ENCODE results near the gene USHBP1. TPM values are rescaled to one million over a fixed set of nuclear protein-coding genes. Genes with fewer than 3 reads are reported as not detected.
"Not testable (repeated sequence)": the region's sequence is repeated elsewhere in the genome, so short reads cannot be mapped to it uniquely, and the experiment has no call there.

The USHBP1 gene
- total and polyA plus RNA-seq, 9 donors: 1.1 to 8.9 (median 2.0) TPM

DNA sequence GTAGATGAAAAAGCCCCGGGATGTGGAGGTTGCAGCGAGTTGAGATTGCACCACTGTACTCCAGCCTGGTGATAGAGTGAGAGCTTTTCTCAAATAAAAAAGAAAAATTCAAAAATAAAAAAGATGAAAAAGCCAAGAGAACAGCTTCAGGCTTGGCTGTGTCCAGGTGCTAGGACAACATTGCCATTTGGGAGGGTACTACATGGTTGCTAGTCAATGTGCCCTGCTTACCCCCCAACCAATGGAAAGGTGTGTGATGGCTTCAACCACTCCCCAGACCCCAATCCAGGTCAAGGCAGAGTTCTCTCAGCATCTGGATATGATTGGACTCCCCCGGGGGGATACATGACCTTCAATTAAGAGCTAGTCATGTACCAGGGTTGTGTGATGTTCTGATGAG is 14.9 kb upstream of the USHBP1 start:
- intact Hi-C loops (cut with DNase I): loop anchor here in 1 of 4 donors (10.0 kb wide), 2 partner anchors 75 to 455 kb away; partner anchors contain the start of gene SIN3B

DNA sequence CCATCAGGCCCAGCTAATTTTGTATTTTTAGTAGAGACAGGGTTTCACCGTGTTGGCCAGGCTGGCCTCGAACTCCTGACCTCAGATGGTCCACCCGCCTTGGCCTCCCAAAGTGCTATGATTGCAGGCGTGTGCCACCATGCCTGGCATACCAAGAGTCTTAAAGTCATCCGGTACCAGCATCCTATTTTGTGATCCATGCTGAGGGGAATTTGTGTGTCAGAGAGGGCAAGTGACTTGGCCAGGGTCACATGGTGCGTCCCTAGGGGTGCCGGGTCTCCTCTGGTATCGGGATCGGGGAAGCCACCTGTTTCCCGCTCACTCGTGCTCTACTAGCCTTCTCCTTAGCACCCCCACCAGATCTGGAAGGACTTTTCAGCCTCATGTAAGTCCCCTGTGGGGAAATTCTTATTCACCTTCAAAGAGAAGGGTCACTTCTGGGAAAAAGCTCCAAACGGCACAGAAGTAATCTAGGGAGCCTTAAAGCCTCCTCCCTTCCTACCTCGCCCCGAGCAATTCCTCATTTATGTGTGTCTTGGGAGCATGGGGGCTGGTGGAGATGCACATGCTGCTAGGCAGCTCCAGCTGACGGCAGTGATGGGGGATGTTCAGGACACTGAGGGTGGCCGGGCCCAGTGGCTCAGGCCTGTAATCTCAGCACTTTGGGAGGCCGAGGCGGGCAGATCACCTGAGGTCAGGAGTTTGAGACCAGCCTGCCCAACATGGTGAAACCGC is 11.1 kb upstream of the USHBP1 start:
- DNase-seq: no peak
- H3K9me3 ChIP-seq: no peaks in the 10 kb centered on the region
- H3K27ac ChIP-seq: no peak overlapping the region
- no peak overlapping the region for H3K4me3 ChIP-seq
- no peaks in the 10 kb centered on the region for H3K4me1 ChIP-seq (ENCODE audit: insufficient read depth)
- TF ChIP-seq POLR2A (IDR thresholded peaks at IDR 0.05): no peak
- TF ChIP-seq, protein P1, sequence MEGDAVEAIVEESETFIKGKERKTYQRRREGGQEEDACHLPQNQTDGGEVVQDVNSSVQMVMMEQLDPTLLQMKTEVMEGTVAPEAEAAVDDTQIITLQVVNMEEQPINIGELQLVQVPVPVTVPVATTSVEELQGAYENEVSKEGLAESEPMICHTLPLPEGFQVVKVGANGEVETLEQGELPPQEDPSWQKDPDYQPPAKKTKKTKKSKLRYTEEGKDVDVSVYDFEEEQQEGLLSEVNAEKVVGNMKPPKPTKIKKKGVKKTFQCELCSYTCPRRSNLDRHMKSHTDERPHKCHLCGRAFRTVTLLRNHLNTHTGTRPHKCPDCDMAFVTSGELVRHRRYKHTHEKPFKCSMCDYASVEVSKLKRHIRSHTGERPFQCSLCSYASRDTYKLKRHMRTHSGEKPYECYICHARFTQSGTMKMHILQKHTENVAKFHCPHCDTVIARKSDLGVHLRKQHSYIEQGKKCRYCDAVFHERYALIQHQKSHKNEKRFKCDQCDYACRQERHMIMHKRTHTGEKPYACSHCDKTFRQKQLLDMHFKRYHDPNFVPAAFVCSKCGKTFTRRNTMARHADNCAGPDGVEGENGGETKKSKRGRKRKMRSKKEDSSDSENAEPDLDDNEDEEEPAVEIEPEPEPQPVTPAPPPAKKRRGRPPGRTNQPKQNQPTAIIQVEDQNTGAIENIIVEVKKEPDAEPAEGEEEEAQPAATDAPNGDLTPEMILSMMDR (IDR thresholded peaks at IDR 0.05): no peak
- no peak for TF ChIP-seq EP300 (IDR thresholded peaks at IDR 0.05)
- no peaks in the 10 kb centered on the region for H3K36me3 ChIP-seq
- H3K27me3 ChIP-seq: no peaks in the 10 kb centered on the region
- intact Hi-C loops (cut with DNase I): loop anchor here in 1 of 4 donors (10.0 kb wide), 2 partner anchors 71 to 451 kb away; partner anchors contain the start of gene SIN3B
- 86 to 90% (median 87%) methylated on average over 19 of the region's 19 CpGs for WGBS, 3 donors

More for the DNA sequence above, 14.9 kb upstream of the USHBP1 start:
- no peak overlapping the region for H3K27ac ChIP-seq
- TF ChIP-seq EP300 (IDR thresholded peaks at IDR 0.05) (no peak), POLR2A (IDR thresholded peaks at IDR 0.05) (no peak)
- TF ChIP-seq, protein P1 (IDR thresholded peaks at IDR 0.05): no peak
- no peak overlapping the region for H3K4me3 ChIP-seq
- H3K36me3 ChIP-seq: no peaks in the 10 kb centered on the region
- 62 to 63% (median 63%) methylated on average over 3 of the region's 3 CpGs for whole genome bisulfite sequencing, 3 donors
- no peaks in the 10 kb centered on the region for H3K9me3 ChIP-seq
- no peak for DNase-seq
- H3K4me1 ChIP-seq (ENCODE audit: insufficient read depth): peaks cover 6% of the 10 kb centered on the region
- H3K27me3 ChIP-seq: no peaks in the 10 kb centered on the region

DNA sequence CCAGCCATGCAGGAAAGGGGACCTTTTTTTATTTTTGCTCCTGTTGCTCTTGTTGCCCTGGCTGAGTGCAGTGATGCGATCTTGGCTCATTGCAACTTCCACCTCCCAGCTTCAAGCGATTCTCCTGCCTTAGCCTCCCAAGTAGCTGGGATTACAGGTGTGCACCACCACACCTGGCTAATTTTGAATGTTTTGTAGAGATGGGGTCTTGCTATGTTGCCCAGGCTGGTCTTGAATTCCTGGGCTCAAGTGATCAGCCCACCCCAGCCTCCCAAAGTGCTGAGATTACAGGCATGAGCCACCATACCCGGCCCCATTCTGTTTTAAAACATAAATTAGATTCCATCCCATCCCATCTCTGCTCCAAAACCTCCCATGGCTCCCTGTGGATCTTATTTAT is 10.3 kb upstream of the USHBP1 start:
- WGBS, 3 donors: 98 to 99% (median 98%) methylated on average over 3 of the region's 3 CpGs
- not testable (repeated sequence) for H3K4me1 ChIP-seq (ENCODE audit: insufficient read depth); H3K4me3 ChIP-seq; DNase-seq; H3K36me3 ChIP-seq; H3K27ac ChIP-seq; H3K9me3 ChIP-seq; H3K27me3 ChIP-seq
- intact Hi-C loops (cut with DNase I): loop anchor here in 1 of 4 donors (10.0 kb wide), 2 partner anchors 70 to 450 kb away; partner anchors contain the start of gene SIN3B

DNA sequence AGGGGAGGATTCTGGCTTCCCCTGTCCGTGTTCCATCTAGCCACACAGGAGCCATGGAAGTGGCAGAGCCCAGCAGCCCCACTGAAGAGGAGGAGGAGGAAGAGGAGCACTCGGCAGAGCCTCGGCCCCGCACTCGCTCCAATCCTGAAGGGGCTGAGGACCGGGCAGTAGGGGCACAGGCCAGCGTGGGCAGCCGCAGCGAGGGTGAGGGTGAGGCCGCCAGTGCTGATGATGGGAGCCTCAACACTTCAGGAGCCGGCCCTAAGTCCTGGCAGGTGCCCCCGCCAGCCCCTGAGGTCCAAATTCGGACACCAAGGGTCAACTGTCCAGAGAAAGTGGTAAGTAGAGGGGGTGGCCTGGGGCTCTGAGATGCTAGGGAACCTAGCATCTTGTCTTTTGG is 4.2 kb upstream of the USHBP1 start:
- WGBS, 3 donors: 80 to 92% (median 90%) methylated on average over 13 of the region's 13 CpGs
- no peak overlapping the region for H3K27ac ChIP-seq
- intact Hi-C loops (cut with DNase I): loop anchor here in 1 of 4 donors (5.0 kb wide), 1 partner anchor 56 kb away; no protein-coding TSS in a partner anchor
- peaks cover 4% of the 10 kb centered on the region for H3K4me1 ChIP-seq (ENCODE audit: insufficient read depth)
- no peaks in the 10 kb centered on the region for H3K27me3 ChIP-seq
- TF ChIP-seq EP300 (IDR thresholded peaks at IDR 0.05) (no peak), POLR2A (IDR thresholded peaks at IDR 0.05) (no peak)
- TF ChIP-seq, protein P1 (IDR thresholded peaks at IDR 0.05): no peak
- no peak overlapping the region for H3K4me3 ChIP-seq
- DNase-seq: no peak
- H3K9me3 ChIP-seq: no peaks in the 10 kb centered on the region
- no peaks in the 10 kb centered on the region for H3K36me3 ChIP-seq
